ENCODE measurements around the gene CPNE6.
"Not testable (repeated sequence)": the region's sequence is repeated elsewhere in the genome, so short reads cannot be mapped to it uniquely, and the experiment has no call there.

CPNE6 gene

GRCh38 chr14:24042746-24043145 lies 28.6 kb upstream of the CPNE6 start:
- no peak overlapping the region for H3K9ac ChIP-seq (ENCODE audit: low read depth, low read length)
- no peaks in the 10 kb centered on the region for H3K4me1 ChIP-seq (ENCODE audit: control insufficient read depth, insufficient read depth, low read length)
- H3K36me3 ChIP-seq (ENCODE audit: insufficient read depth, low read length), result no peaks in the 10 kb centered on the region
- no peak overlapping the region for H3K4me2 ChIP-seq (ENCODE audit: low read length)
- peaks cover 19% of the 10 kb centered on the region for H3K27me3 ChIP-seq (ENCODE audit: control insufficient read depth, insufficient read depth, low read length)
- no peak overlapping the region for H3K4me3 ChIP-seq (ENCODE audit: low read length)
- H3K9me3 ChIP-seq (replicated peaks; ENCODE audit: low read length), result no peaks in the 10 kb centered on the region

GRCh38 chr14:24049002-24049401 lies 22.4 kb upstream of the CPNE6 start:
- H3K9me3 ChIP-seq (replicated peaks; ENCODE audit: low read length); H3K9ac ChIP-seq (ENCODE audit: low read depth, low read length); H3K4me2 ChIP-seq (ENCODE audit: low read length); H3K36me3 ChIP-seq (ENCODE audit: insufficient read depth, low read length); H3K4me3 ChIP-seq (ENCODE audit: low read length); H3K4me1 ChIP-seq (ENCODE audit: control insufficient read depth, insufficient read depth, low read length): not testable (repeated sequence)
- peaks cover 52% of the 10 kb centered on the region for H3K27me3 ChIP-seq (ENCODE audit: control insufficient read depth, insufficient read depth, low read length)

GRCh38 chr14:24050753-24051152 lies 20.6 kb upstream of the CPNE6 start:
- H3K9ac ChIP-seq (ENCODE audit: low read depth, low read length); H3K4me3 ChIP-seq (ENCODE audit: low read length); H3K4me1 ChIP-seq (ENCODE audit: control insufficient read depth, insufficient read depth, low read length); H3K9me3 ChIP-seq (replicated peaks; ENCODE audit: low read length); H3K36me3 ChIP-seq (ENCODE audit: insufficient read depth, low read length); H3K4me2 ChIP-seq (ENCODE audit: low read length): not testable (repeated sequence)
- peaks cover 59% of the 10 kb centered on the region for H3K27me3 ChIP-seq (ENCODE audit: control insufficient read depth, insufficient read depth, low read length)

- no peaks in the 10 kb centered on the region for H3K9me3 ChIP-seq (replicated peaks; ENCODE audit: low read length)
- peak overlapping the region; percentile 94 for H3K4me2 ChIP-seq (ENCODE audit: low read length)
- H3K4me1 ChIP-seq (ENCODE audit: control insufficient read depth, insufficient read depth, low read length), result peaks cover 9% of the 10 kb centered on the region
- H3K36me3 ChIP-seq (ENCODE audit: insufficient read depth, low read length), result no peaks in the 10 kb centered on the region
- peak overlapping the region; percentile 74 for H3K9ac ChIP-seq (ENCODE audit: low read depth, low read length)
- peak overlapping the region; percentile 78 for H3K4me3 ChIP-seq (ENCODE audit: low read length)
- peaks cover 59% of the 10 kb centered on the region for H3K27me3 ChIP-seq (ENCODE audit: control insufficient read depth, insufficient read depth, low read length)
Measured at GRCh38 chr14:24051176-24051788, 20.1 kb upstream of the CPNE6 start.

- Histone ChIP-seq H3K9ac (ENCODE audit: low read depth, low read length) (peak within 1 kb of the TSS; percentile 74), H3K4me1 (ENCODE audit: control insufficient read depth, insufficient read depth, low read length) (peaks cover 9% of the 10 kb centered on the region), H3K27me3 (ENCODE audit: control insufficient read depth, insufficient read depth, low read length) (peaks cover 59% of the 10 kb centered on the region), H3K4me2 (ENCODE audit: low read length) (peak within 1 kb of the TSS; percentile 94), H3K9me3 (replicated peaks; ENCODE audit: low read length) (no peaks in the 10 kb centered on the region), H3K36me3 (ENCODE audit: insufficient read depth, low read length) (no peaks in the 10 kb centered on the region), H3K4me3 (ENCODE audit: low read length) (peak within 1 kb of the TSS; percentile 78)
Measured at GRCh38 chr14:24051789-24052655, 19.3 kb upstream of the CPNE6 start, which contains the start of gene CARMIL3. Gene CARMIL3, plus strand, starts transcription at chr14:24052009. Its CDS starts 145 bp downstream, at chr14:24052154.

- peak overlapping the region; percentile 94 for H3K4me2 ChIP-seq (ENCODE audit: low read length)
- no peak overlapping the region for H3K9ac ChIP-seq (ENCODE audit: low read depth, low read length)
- no peaks in the 10 kb centered on the region for H3K36me3 ChIP-seq (ENCODE audit: insufficient read depth, low read length)
- H3K4me3 ChIP-seq (ENCODE audit: low read length), result peak overlapping the region; percentile 78
- H3K9me3 ChIP-seq (replicated peaks; ENCODE audit: low read length), result no peaks in the 10 kb centered on the region
- H3K4me1 ChIP-seq (ENCODE audit: control insufficient read depth, insufficient read depth, low read length), result peaks cover 9% of the 10 kb centered on the region
- peaks cover 60% of the 10 kb centered on the region for H3K27me3 ChIP-seq (ENCODE audit: control insufficient read depth, insufficient read depth, low read length)
Measured at GRCh38 chr14:24052656-24053547, 18.5 kb upstream of the CPNE6 start.

GRCh38 chr14:24053548-24054323 lies 17.6 kb upstream of the CPNE6 start:
- no peak overlapping the region for H3K4me3 ChIP-seq (ENCODE audit: low read length)
- H3K9me3 ChIP-seq (replicated peaks; ENCODE audit: low read length), result no peaks in the 10 kb centered on the region
- H3K36me3 ChIP-seq (ENCODE audit: insufficient read depth, low read length), result no peaks in the 10 kb centered on the region
- H3K4me1 ChIP-seq (ENCODE audit: control insufficient read depth, insufficient read depth, low read length), result peaks cover 9% of the 10 kb centered on the region
- H3K4me2 ChIP-seq (ENCODE audit: low read length), result no peak overlapping the region
- H3K27me3 ChIP-seq (ENCODE audit: control insufficient read depth, insufficient read depth, low read length), result peaks cover 56% of the 10 kb centered on the region
- no peak overlapping the region for H3K9ac ChIP-seq (ENCODE audit: low read depth, low read length)

GRCh38 chr14:24054324-24054641 lies 17.1 kb upstream of the CPNE6 start:
- H3K36me3 ChIP-seq (ENCODE audit: insufficient read depth, low read length), result no peaks in the 10 kb centered on the region
- peaks cover 9% of the 10 kb centered on the region for H3K4me1 ChIP-seq (ENCODE audit: control insufficient read depth, insufficient read depth, low read length)
- H3K4me3 ChIP-seq (ENCODE audit: low read length), result no peak overlapping the region
- no peak overlapping the region for H3K9ac ChIP-seq (ENCODE audit: low read depth, low read length)
- H3K9me3 ChIP-seq (replicated peaks; ENCODE audit: low read length), result no peaks in the 10 kb centered on the region
- peaks cover 51% of the 10 kb centered on the region for H3K27me3 ChIP-seq (ENCODE audit: control insufficient read depth, insufficient read depth, low read length)
- H3K4me2 ChIP-seq (ENCODE audit: low read length), result no peak overlapping the region

GRCh38 chr14:24054646-24055045 lies 16.7 kb upstream of the CPNE6 start:
- Histone ChIP-seq H3K36me3 (ENCODE audit: insufficient read depth, low read length) (no peaks in the 10 kb centered on the region), H3K27me3 (ENCODE audit: control insufficient read depth, insufficient read depth, low read length) (peaks cover 50% of the 10 kb centered on the region), H3K9me3 (replicated peaks; ENCODE audit: low read length) (no peaks in the 10 kb centered on the region), H3K4me3 (ENCODE audit: low read length) (no peak overlapping the region), H3K4me2 (ENCODE audit: low read length) (no peak overlapping the region), H3K4me1 (ENCODE audit: control insufficient read depth, insufficient read depth, low read length) (peaks cover 9% of the 10 kb centered on the region), H3K9ac (ENCODE audit: low read depth, low read length) (no peak overlapping the region)

- peaks cover 46% of the 10 kb centered on the region for H3K27me3 ChIP-seq (ENCODE audit: control insufficient read depth, insufficient read depth, low read length)
- H3K4me1 ChIP-seq (ENCODE audit: control insufficient read depth, insufficient read depth, low read length), result peaks cover 9% of the 10 kb centered on the region
- no peaks in the 10 kb centered on the region for H3K9me3 ChIP-seq (replicated peaks; ENCODE audit: low read length)
- H3K36me3 ChIP-seq (ENCODE audit: insufficient read depth, low read length), result no peaks in the 10 kb centered on the region
- H3K4me3 ChIP-seq (ENCODE audit: low read length), result no peak overlapping the region
- H3K9ac ChIP-seq (ENCODE audit: low read depth, low read length), result no peak overlapping the region
- H3K4me2 ChIP-seq (ENCODE audit: low read length), result no peak overlapping the region
Measured at GRCh38 chr14:24055971-24056799, 15.2 kb upstream of the CPNE6 start.

All from skeletal muscle satellite cell (primary cell).